Measurements from ENCODE around the gene CERK. TPM values are rescaled to one million over a fixed set of nuclear protein-coding genes. Genes with fewer than 3 reads are reported as not detected.

The CERK gene
- total and polyA plus RNA-seq, 2 of the 13 experiments (the other 11 are each of a cell fraction or from before 2014, with no cell fraction given), result 40.3 to 41.9 TPM

DNA sequence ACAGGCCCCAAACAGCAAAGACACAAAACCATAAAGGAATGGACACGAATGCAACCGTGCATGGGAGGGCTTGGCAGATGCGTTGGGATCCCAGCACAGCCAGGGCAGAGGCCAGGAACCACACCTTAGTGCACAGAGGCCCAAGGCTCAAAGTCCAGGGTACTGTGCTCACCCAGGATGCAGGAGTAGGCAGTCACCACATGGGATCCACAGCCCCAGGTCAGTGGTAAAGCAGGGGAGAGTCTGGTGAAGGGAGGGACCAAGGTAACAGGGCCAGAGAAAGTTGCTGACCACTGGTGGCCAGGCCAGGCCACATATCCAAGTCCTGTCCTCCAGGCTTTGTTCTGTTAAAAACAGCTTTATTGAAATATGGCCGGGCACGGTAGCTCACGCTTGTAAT, 6.5 kb upstream of the CERK start (continued):
- TF ChIP-seq, protein P1, sequence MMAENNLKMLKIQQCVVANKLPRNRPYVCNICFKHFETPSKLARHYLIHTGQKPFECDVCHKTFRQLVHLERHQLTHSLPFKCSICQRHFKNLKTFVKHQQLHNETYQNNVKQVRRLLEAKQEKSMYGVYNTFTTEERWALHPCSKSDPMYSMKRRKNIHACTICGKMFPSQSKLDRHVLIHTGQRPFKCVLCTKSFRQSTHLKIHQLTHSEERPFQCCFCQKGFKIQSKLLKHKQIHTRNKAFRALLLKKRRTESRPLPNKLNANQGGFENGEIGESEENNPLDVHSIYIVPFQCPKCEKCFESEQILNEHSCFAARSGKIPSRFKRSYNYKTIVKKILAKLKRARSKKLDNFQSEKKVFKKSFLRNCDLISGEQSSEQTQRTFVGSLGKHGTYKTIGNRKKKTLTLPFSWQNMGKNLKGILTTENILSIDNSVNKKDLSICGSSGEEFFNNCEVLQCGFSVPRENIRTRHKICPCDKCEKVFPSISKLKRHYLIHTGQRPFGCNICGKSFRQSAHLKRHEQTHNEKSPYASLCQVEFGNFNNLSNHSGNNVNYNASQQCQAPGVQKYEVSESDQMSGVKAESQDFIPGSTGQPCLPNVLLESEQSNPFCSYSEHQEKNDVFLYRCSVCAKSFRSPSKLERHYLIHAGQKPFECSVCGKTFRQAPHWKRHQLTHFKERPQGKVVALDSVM (CRISPR knock-in tag; IDR thresholded peaks at IDR 0.05), result 0 out of 2 replicates have a peak, but pooled peaks have one; percentile 23
- TF ChIP-seq, protein P2, sequence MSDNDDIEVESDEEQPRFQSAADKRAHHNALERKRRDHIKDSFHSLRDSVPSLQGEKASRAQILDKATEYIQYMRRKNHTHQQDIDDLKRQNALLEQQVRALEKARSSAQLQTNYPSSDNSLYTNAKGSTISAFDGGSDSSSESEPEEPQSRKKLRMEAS (IDR thresholded peaks at IDR 0.05), result peak; percentile 68
- 0 out of 2 replicates have a peak, but pooled peaks have one; percentile 60 for TF ChIP-seq HNRNPL (IDR thresholded peaks at IDR 0.05; ENCODE audit: low read depth, low read length)
- TF ChIP-seq, protein P3, sequence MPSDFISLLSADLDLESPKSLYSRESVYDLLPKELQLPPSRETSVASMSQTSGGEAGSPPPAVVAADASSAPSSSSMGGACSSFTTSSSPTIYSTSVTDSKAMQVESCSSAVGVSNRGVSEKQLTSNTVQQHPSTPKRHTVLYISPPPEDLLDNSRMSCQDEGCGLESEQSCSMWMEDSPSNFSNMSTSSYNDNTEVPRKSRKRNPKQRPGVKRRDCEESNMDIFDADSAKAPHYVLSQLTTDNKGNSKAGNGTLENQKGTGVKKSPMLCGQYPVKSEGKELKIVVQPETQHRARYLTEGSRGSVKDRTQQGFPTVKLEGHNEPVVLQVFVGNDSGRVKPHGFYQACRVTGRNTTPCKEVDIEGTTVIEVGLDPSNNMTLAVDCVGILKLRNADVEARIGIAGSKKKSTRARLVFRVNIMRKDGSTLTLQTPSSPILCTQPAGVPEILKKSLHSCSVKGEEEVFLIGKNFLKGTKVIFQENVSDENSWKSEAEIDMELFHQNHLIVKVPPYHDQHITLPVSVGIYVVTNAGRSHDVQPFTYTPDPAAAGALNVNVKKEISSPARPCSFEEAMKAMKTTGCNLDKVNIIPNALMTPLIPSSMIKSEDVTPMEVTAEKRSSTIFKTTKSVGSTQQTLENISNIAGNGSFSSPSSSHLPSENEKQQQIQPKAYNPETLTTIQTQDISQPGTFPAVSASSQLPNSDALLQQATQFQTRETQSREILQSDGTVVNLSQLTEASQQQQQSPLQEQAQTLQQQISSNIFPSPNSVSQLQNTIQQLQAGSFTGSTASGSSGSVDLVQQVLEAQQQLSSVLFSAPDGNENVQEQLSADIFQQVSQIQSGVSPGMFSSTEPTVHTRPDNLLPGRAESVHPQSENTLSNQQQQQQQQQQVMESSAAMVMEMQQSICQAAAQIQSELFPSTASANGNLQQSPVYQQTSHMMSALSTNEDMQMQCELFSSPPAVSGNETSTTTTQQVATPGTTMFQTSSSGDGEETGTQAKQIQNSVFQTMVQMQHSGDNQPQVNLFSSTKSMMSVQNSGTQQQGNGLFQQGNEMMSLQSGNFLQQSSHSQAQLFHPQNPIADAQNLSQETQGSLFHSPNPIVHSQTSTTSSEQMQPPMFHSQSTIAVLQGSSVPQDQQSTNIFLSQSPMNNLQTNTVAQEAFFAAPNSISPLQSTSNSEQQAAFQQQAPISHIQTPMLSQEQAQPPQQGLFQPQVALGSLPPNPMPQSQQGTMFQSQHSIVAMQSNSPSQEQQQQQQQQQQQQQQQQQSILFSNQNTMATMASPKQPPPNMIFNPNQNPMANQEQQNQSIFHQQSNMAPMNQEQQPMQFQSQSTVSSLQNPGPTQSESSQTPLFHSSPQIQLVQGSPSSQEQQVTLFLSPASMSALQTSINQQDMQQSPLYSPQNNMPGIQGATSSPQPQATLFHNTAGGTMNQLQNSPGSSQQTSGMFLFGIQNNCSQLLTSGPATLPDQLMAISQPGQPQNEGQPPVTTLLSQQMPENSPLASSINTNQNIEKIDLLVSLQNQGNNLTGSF (CRISPR knock-in tag; IDR thresholded peaks at IDR 0.05), result no peak
- no peak for TF ChIP-seq HMGA1 (CRISPR knock-in tag; conservative IDR thresholded peaks at IDR 0.05)
- TF ChIP-seq SCMH1 (CRISPR knock-in tag; IDR thresholded peaks at IDR 0.05; ENCODE audit: borderline replicate concordance), result no peak
- TF ChIP-seq ZNF879 (CRISPR knock-in tag; IDR thresholded peaks at IDR 0.05), result no peak
- TF ChIP-seq MIER3 (CRISPR knock-in tag; IDR thresholded peaks at IDR 0.05; ENCODE audit: borderline replicate concordance), result peak; percentile 31; the same call in 1 of the 2 replicates
- no peak for TF ChIP-seq ZNF101 (CRISPR knock-in tag; IDR thresholded peaks at IDR 0.05; ENCODE audit: borderline replicate concordance, low read depth)
- peak; percentile 34; the same call in 1 of the 2 replicates for TF ChIP-seq TBX2 (CRISPR knock-in tag; IDR thresholded peaks at IDR 0.05; ENCODE audit: borderline replicate concordance)
- no peak for TF ChIP-seq ZNF577 (CRISPR knock-in tag; IDR thresholded peaks at IDR 0.05; ENCODE audit: borderline replicate concordance, low read depth)
- TF ChIP-seq RFX5 (IDR thresholded peaks at IDR 0.05; ENCODE audit: low read depth, low read length), result no peak
- no peak for TF ChIP-seq ZNF33B (CRISPR knock-in tag; IDR thresholded peaks at IDR 0.05)
- no peak for TF ChIP-seq SYNCRIP (IDR thresholded peaks at IDR 0.05; ENCODE audit: insufficient read depth, low read depth, low read length)
- TF ChIP-seq, protein P4, sequence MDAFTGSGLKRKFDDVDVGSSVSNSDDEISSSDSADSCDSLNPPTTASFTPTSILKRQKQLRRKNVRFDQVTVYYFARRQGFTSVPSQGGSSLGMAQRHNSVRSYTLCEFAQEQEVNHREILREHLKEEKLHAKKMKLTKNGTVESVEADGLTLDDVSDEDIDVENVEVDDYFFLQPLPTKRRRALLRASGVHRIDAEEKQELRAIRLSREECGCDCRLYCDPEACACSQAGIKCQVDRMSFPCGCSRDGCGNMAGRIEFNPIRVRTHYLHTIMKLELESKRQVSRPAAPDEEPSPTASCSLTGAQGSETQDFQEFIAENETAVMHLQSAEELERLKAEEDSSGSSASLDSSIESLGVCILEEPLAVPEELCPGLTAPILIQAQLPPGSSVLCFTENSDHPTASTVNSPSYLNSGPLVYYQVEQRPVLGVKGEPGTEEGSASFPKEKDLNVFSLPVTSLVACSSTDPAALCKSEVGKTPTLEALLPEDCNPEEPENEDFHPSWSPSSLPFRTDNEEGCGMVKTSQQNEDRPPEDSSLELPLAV (CRISPR knock-in tag; conservative IDR thresholded peaks at IDR 0.05; ENCODE audit: low read depth), result no peak
- TF ChIP-seq NFIC (IDR thresholded peaks at IDR 0.05; ENCODE audit: low read length), result no peak
- no peak for TF ChIP-seq ZNF709 (CRISPR knock-in tag; IDR thresholded peaks at IDR 0.05)
- no peak for TF ChIP-seq ZNF670 (CRISPR knock-in tag; IDR thresholded peaks at IDR 0.05; ENCODE audit: borderline replicate concordance)
- TF ChIP-seq PITX1 (CRISPR knock-in tag; IDR thresholded peaks at IDR 0.05), result peak; percentile 42; the same call in 1 of the 2 replicates
- TF ChIP-seq ZNF44 (CRISPR knock-in tag; IDR thresholded peaks at IDR 0.05), result no peak
- peak; percentile 40; the same call in 1 of the 2 replicates for TF ChIP-seq MEF2D (CRISPR knock-in tag; IDR thresholded peaks at IDR 0.05)
- peak; percentile 46; the same call in 1 of the 2 replicates for TF ChIP-seq NR2C2 (CRISPR knock-in tag; IDR thresholded peaks at IDR 0.05; ENCODE audit: borderline replicate concordance)
- no peak for TF ChIP-seq NAIF1 (CRISPR knock-in tag; IDR thresholded peaks at IDR 0.05; ENCODE audit: borderline replicate concordance)

All from HepG2 (cell line).